GM21825 (cell line): Measurements from ENCODE around the gene CACNA2D3.

Source experiments
- ATAC-seq: cut with Tn5 transposase; IDR thresholded peaks from one replicate; pipeline ENCODE4 v1.9.1; 2021; ENCODE audit warnings: mild to moderate bottlenecking, moderate library complexity; ENCODE audit not compliant: unreplicated experiment

Gene CACNA2D3

DNA sequence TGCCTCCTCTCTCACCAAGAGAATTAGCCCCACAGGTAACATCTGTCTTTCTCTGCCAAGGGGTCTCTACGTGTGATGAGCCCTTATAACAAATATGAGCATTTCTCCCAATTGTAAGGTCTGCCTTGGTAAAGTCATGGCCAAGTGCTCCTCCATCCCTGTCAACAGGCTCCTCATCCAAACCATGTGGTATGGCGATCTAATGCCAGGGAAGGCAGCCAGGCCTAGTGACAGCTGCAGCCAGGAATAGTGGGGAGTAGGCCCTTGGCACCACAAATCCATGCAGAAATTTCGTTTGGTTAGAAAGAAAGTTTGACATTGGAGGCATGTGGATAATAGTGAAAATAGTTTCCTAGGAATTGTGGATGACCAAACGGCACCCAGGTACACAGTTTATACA lies 810.3 kb downstream of the CACNA2D3 start:
- ATAC-seq, result no peak

DNA sequence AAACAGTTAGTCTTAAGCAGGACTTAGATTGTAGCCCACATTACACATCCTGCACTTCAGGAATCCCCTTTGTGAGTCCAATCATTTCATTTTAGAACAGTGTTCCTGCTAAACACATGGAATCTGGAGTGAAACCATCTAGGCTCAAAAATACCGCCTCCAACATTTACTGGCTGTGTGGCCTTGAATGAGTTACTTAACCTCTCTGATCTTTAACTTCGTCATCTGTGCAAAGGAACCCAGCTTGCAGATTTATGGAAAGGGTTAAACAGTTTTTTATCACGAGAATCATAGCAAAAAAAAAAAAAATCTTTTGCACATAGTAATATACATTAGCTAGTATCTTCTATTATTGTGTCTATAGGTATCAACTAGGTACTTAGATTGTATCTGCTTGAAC lies 813.5 kb downstream of the CACNA2D3 start:
- no peak for ATAC-seq

DNA sequence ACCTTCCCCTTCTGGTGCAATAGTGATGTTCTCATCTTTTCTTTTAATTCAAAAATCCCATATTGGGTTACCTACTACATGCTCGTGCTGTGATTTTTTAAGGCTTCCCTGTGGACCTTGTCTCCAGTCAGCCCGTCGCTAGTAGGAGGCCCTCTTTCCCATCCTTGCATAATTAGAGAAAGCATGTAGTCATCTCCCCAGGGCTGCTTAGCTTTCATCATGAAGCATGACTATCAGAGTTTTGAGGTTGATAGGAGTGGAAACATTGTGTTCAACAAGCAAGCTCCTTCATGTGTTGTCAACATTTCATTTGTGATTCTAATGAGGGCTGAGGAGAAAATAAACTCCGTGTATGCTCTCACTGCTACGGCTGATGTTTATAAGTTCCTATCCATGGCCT lies 814.2 kb downstream of the CACNA2D3 start:
- no peak for ATAC-seq

DNA sequence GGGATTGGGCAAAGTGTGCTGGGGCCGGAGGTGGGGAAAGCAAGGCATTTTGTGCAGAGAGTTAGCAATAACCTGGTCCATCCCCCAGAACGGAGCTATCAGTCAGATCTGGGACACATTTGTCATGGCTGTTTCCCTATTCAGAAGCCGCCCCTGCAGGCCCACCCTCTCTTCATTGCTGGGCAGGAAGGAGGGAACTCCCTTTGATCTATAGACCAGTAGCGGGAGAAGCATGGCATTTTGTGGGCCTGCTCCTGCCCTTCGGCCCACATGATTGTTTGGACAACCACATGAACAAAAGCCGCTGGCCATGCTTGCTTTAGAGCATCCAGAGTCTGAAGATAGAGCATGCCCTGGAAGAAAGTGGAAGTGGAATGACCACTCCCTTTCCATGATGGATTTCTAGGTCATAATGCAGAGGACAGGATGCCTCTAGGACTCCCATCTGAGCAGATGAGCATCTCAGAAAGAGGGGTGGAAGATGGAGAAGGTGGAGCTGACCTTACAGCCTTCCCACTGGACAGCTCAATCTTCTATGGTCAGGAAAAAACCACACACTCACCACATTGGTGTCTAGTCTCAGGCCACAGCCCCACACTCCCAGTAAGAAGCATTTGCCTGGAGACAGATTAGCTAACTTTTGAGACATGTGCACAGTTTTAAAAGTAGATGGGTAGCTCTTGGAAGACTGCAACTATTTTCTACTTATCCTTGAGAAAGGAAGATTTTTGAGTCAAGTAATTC lies 817.4 kb downstream of the CACNA2D3 start:
- no peak for ATAC-seq

DNA sequence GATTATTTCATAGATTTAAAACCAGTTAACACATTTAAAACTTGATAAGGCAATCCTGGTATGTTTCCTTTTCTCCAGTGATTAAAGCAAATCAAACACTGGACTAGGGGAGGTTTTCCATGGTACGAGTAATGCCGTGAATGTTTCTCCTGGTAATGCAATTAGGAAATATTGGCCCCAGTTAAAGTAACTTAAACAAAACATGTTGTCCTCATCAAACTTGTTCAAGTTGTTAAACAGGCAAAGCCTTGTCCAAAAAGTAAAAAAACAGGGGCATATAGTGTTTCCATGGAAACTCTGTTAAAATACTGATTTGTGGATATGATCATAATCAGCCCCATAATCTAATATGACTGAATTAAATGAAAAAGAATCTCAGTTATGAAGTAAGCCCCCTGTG lies 818.6 kb downstream of the CACNA2D3 start:
- no peak for ATAC-seq

DNA sequence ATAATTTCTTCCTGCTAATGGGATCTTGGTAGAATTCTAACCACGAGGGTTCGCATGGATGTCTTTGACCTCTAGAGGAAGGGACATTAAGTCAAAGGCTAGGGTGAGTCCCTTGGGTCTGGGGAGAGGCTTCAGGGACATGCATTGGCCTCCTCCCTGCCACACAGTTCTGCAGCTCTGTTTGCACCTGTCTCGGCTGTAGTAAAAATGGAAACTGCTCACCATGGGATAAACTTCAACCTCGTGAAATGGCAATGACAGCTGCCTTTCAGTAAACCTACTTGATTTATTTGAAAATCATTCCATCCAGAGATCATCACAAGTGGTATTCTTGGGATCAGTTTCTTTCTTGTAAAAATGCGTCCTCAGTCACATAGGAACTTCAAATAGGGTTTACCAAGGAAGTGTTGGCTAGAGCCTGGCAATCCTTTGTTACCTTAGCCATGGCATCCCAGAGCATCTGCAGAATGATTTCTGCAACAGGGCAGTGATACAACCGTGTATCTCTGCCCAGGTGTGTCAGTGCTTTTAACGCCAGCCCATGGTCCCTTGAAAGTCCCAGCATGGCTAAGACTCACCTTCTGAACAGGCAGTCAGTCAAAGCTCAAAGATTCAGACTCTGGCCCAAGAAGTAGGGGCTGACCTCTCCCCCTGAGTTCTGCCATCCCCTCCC lies 819.5 kb downstream of the CACNA2D3 start:
- no peak for ATAC-seq

DNA sequence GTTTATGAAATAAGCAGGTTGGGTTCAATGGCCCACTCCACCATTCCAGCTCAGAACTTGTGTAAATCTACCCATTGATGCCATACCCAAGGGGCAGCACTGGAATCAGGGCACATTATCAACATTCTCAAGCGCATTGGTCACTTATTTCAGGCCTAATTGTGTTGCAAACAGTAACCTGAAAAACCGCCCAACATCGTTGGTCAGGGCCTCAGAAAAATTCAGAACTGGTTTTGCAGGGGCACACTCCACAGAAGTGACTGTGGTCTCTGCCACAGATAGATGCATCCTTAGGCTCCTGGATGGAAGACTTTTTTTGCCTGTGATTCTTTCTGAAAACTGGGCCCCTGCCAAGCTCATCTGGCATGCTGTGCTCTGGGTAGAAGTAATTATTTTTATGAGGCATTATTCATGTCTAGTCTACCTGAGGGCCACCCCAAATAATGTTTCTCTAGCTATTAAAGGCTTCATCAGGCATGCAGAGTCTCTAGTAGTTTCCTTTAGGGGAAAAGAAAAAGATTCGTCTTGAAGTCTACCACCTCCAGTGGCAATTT lies 827.2 kb downstream of the CACNA2D3 start:
- ATAC-seq, result no peak

DNA sequence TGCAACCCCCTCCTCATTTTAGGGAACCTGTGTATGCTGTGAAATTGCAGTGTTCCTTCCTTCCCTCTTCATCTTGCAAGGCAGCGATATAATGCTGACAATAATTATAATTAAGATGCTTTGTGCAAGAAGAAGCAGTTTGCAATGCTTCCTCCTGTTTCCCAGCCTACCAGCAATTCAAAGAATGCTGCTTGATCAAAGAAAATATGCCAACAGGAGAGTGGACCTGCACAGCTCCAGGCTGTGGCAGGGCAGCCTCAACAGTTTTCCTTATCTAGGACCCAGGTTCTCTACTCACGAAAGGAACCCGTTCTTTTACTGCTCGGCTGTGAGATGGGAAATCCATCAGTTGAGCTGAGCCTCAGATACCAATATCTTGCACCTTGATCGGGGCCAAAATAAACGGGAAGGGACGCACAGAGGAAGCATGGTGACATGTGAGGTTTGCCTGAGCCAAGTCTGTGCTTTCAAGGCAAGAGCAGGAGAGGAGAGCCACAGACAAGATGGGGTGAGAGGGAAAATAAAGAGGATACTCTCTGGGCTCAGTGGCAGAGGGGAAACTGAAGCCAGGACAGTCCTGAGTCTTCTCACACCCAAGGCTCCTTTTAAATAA lies 828.1 kb downstream of the CACNA2D3 start:
- ATAC-seq, result no peak

DNA sequence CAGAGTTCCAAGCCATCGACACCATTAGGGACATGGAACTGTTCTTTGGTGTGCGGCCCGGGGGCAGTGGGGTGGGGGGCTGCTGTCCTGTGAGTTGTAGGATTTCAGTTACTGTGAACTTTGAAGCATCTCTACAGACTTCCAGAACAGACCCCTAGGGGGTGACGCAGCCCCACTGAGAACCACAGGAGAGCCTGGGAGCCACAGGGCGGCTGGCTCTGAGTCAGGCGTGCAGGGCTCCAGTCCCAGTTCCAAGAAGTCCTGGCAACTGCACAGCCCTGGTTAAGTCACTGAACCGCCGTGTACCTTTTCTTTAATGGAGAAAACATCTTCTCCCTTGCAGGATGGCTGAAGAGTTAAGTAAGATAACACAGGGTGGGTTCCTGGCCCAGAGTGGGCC lies 829.1 kb downstream of the CACNA2D3 start:
- no peak for ATAC-seq

DNA sequence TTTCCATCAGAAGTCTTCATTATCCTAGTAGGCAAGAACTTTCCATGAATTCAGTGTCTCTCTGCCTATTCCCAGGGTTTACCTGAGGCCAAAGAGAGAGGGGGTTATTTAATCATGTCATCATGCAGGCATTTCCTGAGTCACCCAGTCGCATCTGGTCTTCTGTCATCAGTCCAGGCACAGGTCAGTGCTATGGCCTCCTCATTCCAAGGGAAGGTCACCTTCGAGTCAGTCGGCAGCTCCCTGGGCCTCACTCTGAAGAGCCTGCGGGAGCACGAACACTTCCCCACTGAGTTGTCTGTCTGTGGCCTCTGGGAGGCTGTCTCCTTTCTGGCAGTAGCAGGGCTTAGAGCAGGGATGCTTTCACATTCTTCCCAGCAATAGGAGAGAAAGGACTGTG lies 831.7 kb downstream of the CACNA2D3 start:
- no peak for ATAC-seq

DNA sequence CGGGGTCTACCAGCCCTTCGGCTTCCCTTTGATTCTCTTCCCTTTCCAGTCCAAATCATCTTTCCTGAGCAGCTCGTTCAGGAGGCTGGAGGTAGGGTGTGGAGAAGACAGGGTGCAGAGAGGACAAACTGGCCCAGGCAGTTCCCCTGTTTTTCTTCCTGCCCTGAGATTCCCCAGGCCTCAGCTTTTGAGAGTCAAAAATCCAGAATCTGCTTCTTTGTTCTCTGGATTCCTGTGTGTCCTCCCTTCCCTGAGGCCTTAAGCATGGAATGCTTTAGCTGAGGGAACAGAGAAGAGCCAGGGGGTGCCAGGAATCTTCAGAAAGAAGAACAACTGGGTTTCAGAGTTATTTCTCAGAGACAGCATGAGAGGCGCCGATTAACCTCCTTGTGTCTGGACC lies 832.2 kb downstream of the CACNA2D3 start:
- no peak for ATAC-seq

DNA sequence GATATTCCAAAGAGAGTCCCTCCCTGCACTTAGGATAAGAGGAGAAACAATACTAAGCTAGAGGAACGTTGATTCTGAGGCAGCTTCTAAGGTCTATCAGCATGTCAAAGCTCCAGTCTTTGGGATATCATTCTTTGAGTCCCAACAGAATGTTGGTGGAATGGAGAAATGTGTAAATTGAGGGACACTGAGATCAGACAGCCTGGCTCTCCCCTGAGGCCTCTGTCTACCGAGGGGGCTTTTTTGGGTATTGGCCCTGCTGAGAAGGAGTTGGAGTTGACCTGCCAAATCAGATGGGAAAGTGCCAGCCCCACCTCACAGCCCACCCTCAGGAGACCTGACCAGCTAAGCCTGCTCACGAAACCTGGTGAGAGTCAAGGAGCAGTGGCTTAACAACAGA lies 833.1 kb downstream of the CACNA2D3 start:
- ATAC-seq, result no peak

DNA sequence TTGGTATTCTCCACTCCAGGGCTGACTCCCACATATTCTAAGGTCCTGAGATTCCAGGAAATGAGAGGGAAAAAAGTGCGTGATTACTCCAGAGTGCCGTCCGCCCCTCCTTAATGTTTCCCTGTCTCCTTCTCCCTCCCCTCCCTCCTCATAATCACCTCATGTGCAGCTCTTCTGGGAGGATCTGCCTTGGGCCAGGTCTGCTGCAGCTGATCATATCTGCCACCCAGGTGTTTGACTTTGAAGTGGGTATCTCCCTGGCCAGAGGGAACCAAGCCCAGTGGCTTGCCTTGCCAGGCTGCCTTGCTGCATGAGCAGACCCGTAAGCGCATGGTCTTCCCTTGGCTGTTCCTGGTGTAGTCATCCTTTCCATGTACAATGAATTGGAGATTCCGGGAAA lies 833.6 kb downstream of the CACNA2D3 start:
- no peak for ATAC-seq

DNA sequence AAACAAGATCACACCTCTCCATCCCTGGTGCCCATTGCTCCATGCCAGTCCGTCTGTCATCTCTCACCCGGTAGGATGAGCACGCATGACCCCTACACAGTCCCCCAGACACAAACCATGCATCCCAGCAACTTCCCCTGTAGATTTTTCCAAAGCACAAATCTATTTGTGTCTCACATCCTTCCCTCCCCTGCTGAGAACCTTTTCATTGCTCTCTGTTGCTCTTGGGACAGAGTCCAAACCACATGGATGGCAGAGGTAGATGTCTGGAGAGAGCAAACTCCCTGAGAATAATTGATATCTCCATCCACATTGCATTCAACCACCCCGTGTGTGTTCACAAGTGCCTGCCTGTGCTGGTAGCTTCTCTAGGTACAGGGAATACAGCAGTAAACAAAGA lies 835.4 kb downstream of the CACNA2D3 start:
- no peak for ATAC-seq

DNA sequence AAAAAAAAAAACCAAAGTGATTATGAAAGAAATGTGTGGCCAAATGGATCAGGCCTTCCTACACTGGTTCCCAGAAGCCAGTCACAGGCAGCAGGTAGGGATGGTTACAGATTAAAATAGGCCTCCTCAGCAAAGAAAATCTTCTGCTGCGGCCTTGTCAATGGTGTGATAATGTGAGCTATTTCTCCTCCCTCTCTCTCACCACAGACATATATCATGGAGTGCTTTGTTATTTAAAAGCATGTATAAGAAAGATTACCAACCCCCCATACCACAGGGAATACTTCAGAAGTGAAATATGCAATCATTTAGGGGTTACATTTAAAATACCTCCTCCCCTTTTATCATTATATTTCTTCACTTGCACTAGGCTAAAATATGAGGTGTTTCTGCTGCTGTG lies 837.7 kb downstream of the CACNA2D3 start:
- no peak for ATAC-seq

DNA sequence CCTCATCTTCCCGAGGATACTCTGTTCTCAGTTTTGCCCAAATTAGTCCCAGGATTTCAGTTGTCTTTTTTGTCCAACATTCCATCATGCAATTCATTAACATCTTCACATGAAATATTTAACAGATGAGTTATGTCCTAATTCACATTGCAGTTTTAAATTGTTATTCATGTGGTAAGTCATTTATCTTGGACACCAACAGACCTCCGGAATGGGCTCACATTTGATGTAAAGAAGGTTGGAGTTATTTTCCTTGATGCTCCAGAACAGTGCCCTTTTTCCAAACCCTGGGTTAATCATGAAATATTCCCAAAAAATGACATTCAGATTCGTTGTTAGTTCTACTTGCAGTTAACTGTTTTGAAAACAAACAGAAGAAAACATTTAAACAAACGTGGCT lies 838.3 kb downstream of the CACNA2D3 start:
- no peak for ATAC-seq

DNA sequence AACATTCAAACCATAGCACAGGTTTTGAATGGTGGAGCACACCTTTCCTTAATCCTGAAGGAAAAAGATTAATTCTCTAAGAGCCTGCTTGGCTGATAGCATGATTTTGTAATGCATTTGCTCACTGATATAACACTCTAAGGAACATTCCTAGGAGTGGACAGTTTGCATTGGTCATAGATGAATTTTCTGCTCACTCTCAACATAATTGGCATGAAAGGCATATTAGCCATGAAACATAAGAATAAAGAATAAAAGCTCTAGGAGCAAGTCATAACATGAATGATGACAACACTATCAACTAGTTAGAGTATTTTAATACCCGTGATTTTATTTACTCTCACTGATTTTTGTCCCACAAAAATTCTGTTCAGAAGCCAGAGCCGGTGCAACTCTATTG lies 839.8 kb downstream of the CACNA2D3 start:
- ATAC-seq, result no peak

DNA sequence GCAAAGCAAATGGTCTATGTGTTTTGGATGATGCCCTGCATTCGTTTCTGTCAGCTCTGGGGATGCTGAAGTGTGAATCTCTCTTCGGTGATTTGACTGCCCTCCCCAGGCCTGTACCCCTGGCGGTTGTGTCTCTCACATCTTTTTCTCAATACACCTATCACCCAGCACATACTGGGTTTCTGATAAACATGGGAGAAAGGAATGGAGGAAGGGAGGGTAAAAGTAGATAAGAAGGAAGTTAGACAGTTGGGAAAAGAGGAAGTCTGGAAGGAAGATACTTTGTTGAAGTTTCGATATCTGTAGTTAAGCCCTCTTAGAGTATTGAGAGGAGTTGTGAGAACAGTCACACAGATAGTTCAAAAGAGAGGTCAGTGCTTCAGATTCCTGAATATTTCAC lies 841.3 kb downstream of the CACNA2D3 start:
- no peak for ATAC-seq

DNA sequence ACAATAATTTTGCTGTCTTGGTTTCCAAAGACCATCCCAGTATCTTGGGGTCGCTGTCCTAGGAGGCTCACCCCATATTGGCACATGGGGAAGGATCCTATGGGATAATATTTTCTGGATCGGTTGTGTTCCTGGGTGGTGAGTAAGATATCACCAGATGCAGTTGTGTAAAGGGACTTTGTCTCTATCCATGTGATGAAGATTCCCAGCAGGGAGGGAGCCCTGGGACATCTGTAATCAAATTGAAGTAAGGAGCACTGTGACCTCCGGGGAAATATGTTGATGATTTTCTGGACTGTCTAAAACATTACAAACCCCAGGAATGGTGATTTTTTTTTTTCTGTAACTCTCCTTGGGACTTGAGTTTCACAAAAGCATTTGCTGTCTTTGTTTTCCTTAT lies 841.7 kb downstream of the CACNA2D3 start:
- ATAC-seq, result no peak

DNA sequence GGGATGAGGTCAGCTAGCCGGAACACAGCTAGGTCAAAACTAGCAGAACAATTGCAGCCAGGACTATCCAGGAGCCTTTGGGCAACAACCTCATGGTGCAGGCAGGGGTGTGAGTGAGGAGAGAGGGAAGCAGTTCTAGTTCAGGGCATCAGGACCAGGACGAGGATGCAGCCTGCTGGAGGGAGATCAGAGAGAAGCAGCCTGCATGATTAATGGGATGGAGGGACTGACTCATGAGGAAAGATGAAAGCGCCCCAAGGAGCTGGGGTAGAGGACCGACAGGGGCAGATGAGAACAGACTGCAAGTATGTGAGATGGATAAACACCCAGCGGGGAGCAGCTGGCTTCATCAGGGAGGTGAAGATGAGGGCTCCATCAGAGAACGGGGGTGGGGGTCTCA lies 843.4 kb downstream of the CACNA2D3 start:
- no peak for ATAC-seq

DNA sequence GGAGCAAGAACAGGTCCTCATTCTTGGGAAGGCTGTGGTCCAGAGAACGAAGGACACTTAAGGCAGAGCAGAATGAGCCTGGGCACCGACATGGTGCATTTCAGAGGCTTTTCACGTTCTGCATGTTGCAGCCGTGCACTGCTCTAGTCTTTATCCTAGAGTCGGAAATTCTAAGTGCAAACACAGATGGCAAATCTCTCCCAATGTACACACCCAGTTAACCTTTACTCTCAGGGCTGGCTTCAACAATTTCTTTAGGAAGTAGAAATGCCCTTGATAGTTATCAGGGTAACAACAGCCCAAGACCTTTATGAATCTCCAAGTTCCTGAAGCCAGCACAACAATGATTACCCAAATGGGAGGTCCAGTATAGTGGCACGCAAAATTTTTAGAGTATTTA lies 844.6 kb downstream of the CACNA2D3 start:
- ATAC-seq, result no peak

DNA sequence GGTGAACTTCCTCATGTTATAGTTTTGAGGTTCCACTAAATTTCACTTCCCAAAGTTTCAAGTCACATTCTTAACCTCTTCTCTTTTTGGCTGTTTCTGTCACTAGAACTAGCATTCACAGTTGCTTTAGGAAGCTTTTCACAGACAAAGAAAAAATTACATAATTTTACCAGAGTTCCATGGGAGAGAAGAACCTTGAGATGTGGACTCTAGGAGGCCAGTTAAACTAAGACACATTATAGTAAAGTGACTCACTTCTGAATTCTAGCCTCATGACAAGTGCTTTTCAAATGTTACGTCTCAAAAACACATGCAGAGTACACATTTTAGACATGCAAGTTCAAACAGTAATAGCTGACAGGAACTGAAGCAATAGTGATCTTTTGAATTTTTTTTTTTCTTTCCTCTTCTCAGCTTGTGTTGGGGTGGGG lies 845.4 kb downstream of the CACNA2D3 start:
- no peak for ATAC-seq
